Neural progenitor cell (in vitro differentiated cells): ENCODE data around the gene ENOSF1. TPM values are rescaled to one million over a fixed set of nuclear protein-coding genes. Genes with fewer than 3 reads are reported as not detected.

Experiments
- DNase-seq: peaks from one replicate; pipeline ENCODE4 v3.0.0-alpha.2; 2016; ENCODE audit warnings: low spot score
- H2AFZ ChIP-seq: fragments of 200-600 bp; sonication (generic); replicated peaks from 2 replicates; pipeline ENCODE4 v1.6.1; 2016; ENCODE audit warnings: antibody characterized with exemption
- H3F3A ChIP-seq: fragments of 200-600 bp; sonication (generic); 2 replicates; pipeline ENCODE4 v1.6.1; 2016; ENCODE audit warnings: antibody characterized with exemption, low read depth
- H3K27ac ChIP-seq: fragments of 200-600 bp; sonication (generic); 2 replicates; pipeline ENCODE4 v1.5.1; 2016; ENCODE audit warnings: mild to moderate bottlenecking
- H3K27me3 ChIP-seq: fragments of 200-600 bp; sonication (generic); 2 replicates; pipeline ENCODE4 v1.6.1; 2016; ENCODE audit warnings: mild to moderate bottlenecking, moderate library complexity
- H3K36me3 ChIP-seq: fragments of 200-600 bp; sonication (generic); 2 replicates; pipeline ENCODE4 v1.5.1; 2016
- H3K4me1 ChIP-seq: fragments of 200-600 bp; sonication (generic); 2 replicates; pipeline ENCODE4 v1.6.1; 2016; ENCODE audit warnings: mixed run types
- H3K4me2 ChIP-seq: fragments of 200-600 bp; sonication (generic); 2 replicates; pipeline ENCODE4 v1.6.1; 2016
- H3K4me3 ChIP-seq: fragments of 200-600 bp; sonication (generic); 2 replicates; pipeline ENCODE4 v1.5.1; 2016
- H3K79me2 ChIP-seq: fragments of 200-600 bp; sonication (generic); 2 replicates; pipeline ENCODE4 v1.6.1; 2016; ENCODE audit warnings: low read depth
- H3K9ac ChIP-seq: fragments of 200-600 bp; sonication (generic); 2 replicates; pipeline ENCODE4 v1.6.1; 2016
- H3K9me3 ChIP-seq: fragments of 200-600 bp; sonication (generic); 2 replicates; pipeline ENCODE4 v1.5.1; 2016; ENCODE audit warnings: low read depth
- H4K20me1 ChIP-seq: fragments of 200-600 bp; sonication (generic); 2 replicates; pipeline ENCODE4 v1.6.1; 2016; ENCODE audit warnings: low read depth
- H3K27ac Mint-ChIP-seq: 3 replicates; pipeline ENCODE4 v1.8.0; 2021; ENCODE audit warnings: mixed read lengths
- H3K27me3 Mint-ChIP-seq: 2 replicates; pipeline ENCODE4 v1.8.0; 2022; ENCODE audit warnings: low read depth, mild to moderate bottlenecking, inconsistent platforms, moderate library complexity, mixed read lengths; ENCODE audit not compliant: insufficient read depth
- H3K36me3 Mint-ChIP-seq: 3 replicates; pipeline ENCODE4 v1.8.0; 2021; ENCODE audit warnings: mixed read lengths
- H3K4me1 Mint-ChIP-seq: 3 replicates; pipeline ENCODE4 v1.8.0; 2021; ENCODE audit warnings: mixed read lengths
- H3K4me3 Mint-ChIP-seq: 3 replicates; pipeline ENCODE4 v1.8.0; 2021; ENCODE audit warnings: mild to moderate bottlenecking, moderate library complexity, mixed read lengths
- H3K9me3 Mint-ChIP-seq: 3 replicates; pipeline ENCODE4 v1.8.0; 2020; ENCODE audit warnings: mixed read lengths
- CTCF ChIP-seq: fragments of 200-600 bp; sonication (generic); IDR thresholded peaks from 2 replicates; pipeline ENCODE4 v1.5.1; 2017; ENCODE audit warnings: antibody characterized with exemption, mild to moderate bottlenecking
- EZH2 ChIP-seq: fragments of 200-600 bp; sonication (generic); IDR thresholded peaks from 2 replicates; pipeline ENCODE4 v1.6.1; 2017; ENCODE audit warnings: antibody characterized with exemption, mild to moderate bottlenecking, moderate library complexity
- EZH2phosphoT487 ChIP-seq: fragments of 200-600 bp; sonication (generic); IDR thresholded peaks from 2 replicates; pipeline ENCODE4 v1.6.1; 2017; ENCODE audit warnings: antibody characterized with exemption
- total RNA-seq: library from RNA; depleted of rRNA; stranded (reverse); fragments of >200 nt; gene quantifications from 2 replicates; pipeline ENCODE4 v1.2.3, GENCODE V29; 2015; ENCODE audit warnings: low replicate concordance

ENOSF1 gene
- total RNA-seq, 1 donor from 2014 or later: 29.7 TPM

- TF ChIP-seq EZH2phosphoT487 (no peak), CTCF (no peak), EZH2 (no peak)
- Mint-ChIP-seq H3K36me3 (peaks cover 24% of the 10 kb centered on the region), H3K4me3 (no peak overlapping the region)
Measured at GRCh38 chr18:706405-706804, 6.0 kb downstream of the ENOSF1 start.

GRCh38 chr18:703213-703967 is 9.0 kb downstream of the ENOSF1 start:
- H3K4me3 Mint-ChIP-seq: no peak overlapping the region
- H3K9me3 Mint-ChIP-seq: no peaks in the 10 kb centered on the region
- Histone ChIP-seq H2AFZ (no peak overlapping the region), H3K4me1 (no peaks in the 10 kb centered on the region), H3K4me3 (no peak overlapping the region), H3K9me3 (no peaks in the 10 kb centered on the region), H3K9ac (no peak overlapping the region), H3K79me2 (no peaks in the 10 kb centered on the region), H3K27ac (no peak overlapping the region), H3F3A (no peaks in the 10 kb centered on the region), H3K36me3 (no peaks in the 10 kb centered on the region), H4K20me1 (peaks cover 3% of the 10 kb centered on the region), H3K27me3 (no peaks in the 10 kb centered on the region), H3K4me2 (no peak overlapping the region)
- TF ChIP-seq EZH2phosphoT487 (no peak), EZH2 (no peak), CTCF (no peak)
- peak overlapping the region; percentile 17 for H3K27ac Mint-ChIP-seq
- H3K27me3 Mint-ChIP-seq: peaks cover 3% of the 10 kb centered on the region
- peaks cover 23% of the 10 kb centered on the region for H3K36me3 Mint-ChIP-seq
- no peak for DNase-seq
- H3K4me1 Mint-ChIP-seq: peaks cover 12% of the 10 kb centered on the region

More at GRCh38 chr18:706405-706804, 6.0 kb downstream of the ENOSF1 start:
- Histone ChIP-seq H3F3A (peaks cover 3% of the 10 kb centered on the region), H3K4me1 (no peaks in the 10 kb centered on the region), H3K79me2 (peaks cover 18% of the 10 kb centered on the region), H3K9ac (no peak overlapping the region), H3K36me3 (no peaks in the 10 kb centered on the region), H3K4me3 (no peak overlapping the region), H3K27me3 (no peaks in the 10 kb centered on the region), H3K4me2 (no peak overlapping the region), H3K9me3 (no peaks in the 10 kb centered on the region), H2AFZ (no peak overlapping the region), H3K27ac (no peak overlapping the region), H4K20me1 (peaks cover 11% of the 10 kb centered on the region)
- Mint-ChIP-seq H3K27ac (peak overlapping the region; percentile 82), H3K27me3 (peaks cover 5% of the 10 kb centered on the region), H3K4me1 (peaks cover 23% of the 10 kb centered on the region), H3K9me3 (no peaks in the 10 kb centered on the region)
- no peak for DNase-seq

GRCh38 chr18:697800-698199 is 14.6 kb downstream of the ENOSF1 start:
- H3K36me3 Mint-ChIP-seq: peaks cover 15% of the 10 kb centered on the region
- H3K36me3 ChIP-seq: no peaks in the 10 kb centered on the region
- H3K4me3 Mint-ChIP-seq: no peak overlapping the region
- no peak overlapping the region for H3K27ac Mint-ChIP-seq
- no peak overlapping the region for H3K4me2 ChIP-seq
- no peaks in the 10 kb centered on the region for H3F3A ChIP-seq
- no peaks in the 10 kb centered on the region for H3K4me1 ChIP-seq
- no peak overlapping the region for H3K27ac ChIP-seq
- DNase-seq: no peak
- TF ChIP-seq CTCF (no peak), EZH2phosphoT487 (no peak), EZH2 (no peak)
- no peak overlapping the region for H3K9ac ChIP-seq
- peaks cover 4% of the 10 kb centered on the region for H4K20me1 ChIP-seq
- H3K9me3 Mint-ChIP-seq: no peaks in the 10 kb centered on the region
- peaks cover 12% of the 10 kb centered on the region for H3K4me1 Mint-ChIP-seq
- H3K4me3 ChIP-seq: no peak overlapping the region
- no peaks in the 10 kb centered on the region for H3K9me3 ChIP-seq
- no peaks in the 10 kb centered on the region for H3K27me3 ChIP-seq
- no peaks in the 10 kb centered on the region for H3K27me3 Mint-ChIP-seq
- no peak overlapping the region for H2AFZ ChIP-seq
- no peaks in the 10 kb centered on the region for H3K79me2 ChIP-seq
